K562 (cell line): Measurements from ENCODE around the gene MCU. TPM values are rescaled to one million over a fixed set of nuclear protein-coding genes. Genes with fewer than 3 reads are reported as not detected.

Experiments
- ATF6 ChIP-seq: sonication (generic); formaldehyde crosslinking; IDR thresholded peaks from 2 replicates; pipeline ENCODE4 v1.4.0; 2020; ENCODE audit warnings: mild to moderate bottlenecking, missing genetic modification reagents
- CC2D1A ChIP-seq: fragments of 450-650 bp; IDR thresholded peaks from 2 replicates; pipeline ENCODE4 v1.6.1; 2017; ENCODE audit warnings: mild to moderate bottlenecking
- DPF2 ChIP-seq: fragments of 450-650 bp; IDR thresholded peaks from 2 replicates; pipeline ENCODE4 v1.6.1; 2016
- E2F1 ChIP-seq: sonication (generic); formaldehyde crosslinking; IDR thresholded peaks from 2 replicates; pipeline ENCODE4 v1.8.1; 2023; ENCODE audit warnings: mild to moderate bottlenecking, missing genetic modification reagents, moderate library complexity
- EP400 ChIP-seq: fragments of 450-650 bp; IDR thresholded peaks from 2 replicates; pipeline ENCODE4 v1.6.1; 2017; ENCODE audit warnings: antibody characterized with exemption, mild to moderate bottlenecking, moderate library complexity
- FOXA1 ChIP-seq: fragments of 450-650 bp; IDR thresholded peaks from 2 replicates; pipeline ENCODE4 v1.6.1; 2016; ENCODE audit warnings: mild to moderate bottlenecking, borderline replicate concordance
- HCFC1 ChIP-seq: IDR thresholded peaks from 2 replicates; pipeline ENCODE4 v1.6.1; 2012; ENCODE audit warnings: low read depth, low read length, improper control_type of control experiment
- IFI16 ChIP-seq: fragments of 250-450 bp; sonication (Bioruptor Pico); IDR thresholded peaks from 2 replicates; pipeline ENCODE4 v2.1.2; 2022; ENCODE audit warnings: mild to moderate bottlenecking, inconsistent platforms
- ILK ChIP-seq: fragments of 450-650 bp; IDR thresholded peaks from 2 replicates; pipeline ENCODE4 v1.6.1; 2016; ENCODE audit warnings: missing genetic modification characterization, low read depth, mild to moderate bottlenecking, missing compliant biosample characterization, moderate library complexity, borderline replicate concordance
- KLF16 ChIP-seq: IDR thresholded peaks from 2 replicates; pipeline ENCODE4 v1.6.1; 2016; ENCODE audit warnings: antibody characterized with exemption
- LEF1 ChIP-seq: fragments of 450-650 bp; IDR thresholded peaks from 2 replicates; pipeline ENCODE4 v1.6.1; 2016; ENCODE audit warnings: mild to moderate bottlenecking
- MYC ChIP-seq, 2 experiments: fragments of 250-450 bp in 1 of 2; sonication (Bioruptor Pico) in 1 of 2; IDR thresholded peaks; 2 replicates each; pipeline versions ENCODE4 v1.5.1 to v1.6.1; 2012 to 2021; ENCODE audit warnings: low read depth in 2 of 2, borderline replicate concordance in 1 of 2, improper control_type of control experiment in 1 of 2, low read length in 1 of 2, mild to moderate bottlenecking in 1 of 2, moderate library complexity in 1 of 2
- NRF1 ChIP-seq, 2 experiments: fragments of 450-650 bp; IDR thresholded peaks in 1 of 2; conservative IDR thresholded peaks in 1 of 2; 2 replicates each; pipeline ENCODE4 v1.6.1; 2014; ENCODE audit warnings: mild to moderate bottlenecking in 2 of 2
- PBX2 ChIP-seq, 2 experiments: IDR thresholded peaks in 1 of 2; conservative IDR thresholded peaks in 1 of 2; 2 replicates each; pipeline ENCODE4 v1.6.1; 2016; ENCODE audit warnings: low read depth in 2 of 2, mild to moderate bottlenecking in 1 of 2, missing compliant biosample characterization in 1 of 2, missing genetic modification characterization in 1 of 2, moderate library complexity in 1 of 2
- RBM34 ChIP-seq: fragments of 200-400 bp; formaldehyde crosslinking; IDR thresholded peaks from 2 replicates; pipeline ENCODE4 v1.6.1; 2018; ENCODE audit warnings: low read length, borderline replicate concordance; ENCODE audit not compliant: insufficient read depth
- RHOXF2B ChIP-seq: fragments of 250-450 bp; sonication (Bioruptor Pico); conservative IDR thresholded peaks from 2 replicates; pipeline ENCODE4 v1.5.1; 2021
- SIN3B ChIP-seq: fragments of 450-650 bp; IDR thresholded peaks from 2 replicates; pipeline ENCODE4 v1.6.1; 2017; ENCODE audit warnings: low read depth, mild to moderate bottlenecking, moderate library complexity
- SLC30A9 ChIP-seq: fragments of 250-450 bp; sonication (Bioruptor Pico); IDR thresholded peaks from 2 replicates; pipeline ENCODE4 v1.8.0; 2022; ENCODE audit warnings: mild to moderate bottlenecking, moderate library complexity
- SMAD3 ChIP-seq: fragments of 450-650 bp; formaldehyde crosslinking; conservative IDR thresholded peaks from 2 replicates; pipeline ENCODE4 v1.4.0; 2020; ENCODE audit warnings: mild to moderate bottlenecking
- SREBF1 ChIP-seq: fragments of 150-350 bp; IDR thresholded peaks from 2 replicates; pipeline ENCODE4 v1.6.1; 2014; ENCODE audit warnings: antibody characterized with exemption, low read depth, low read length, borderline replicate concordance
- ZFPM2 ChIP-seq: fragments of 250-450 bp; sonication (Bioruptor Pico); IDR thresholded peaks from 2 replicates; pipeline ENCODE4 v1.5.1; 2022; ENCODE audit warnings: mild to moderate bottlenecking
- ZNF121 ChIP-seq: sonication (generic); formaldehyde crosslinking; conservative IDR thresholded peaks from 2 replicates; pipeline ENCODE4 v1.8.0; 2022; ENCODE audit warnings: missing genetic modification reagents
- ZNF133 ChIP-seq: fragments of 250-450 bp; sonication (Bioruptor Pico); IDR thresholded peaks from 2 replicates; pipeline ENCODE4 v1.4.0; 2020; ENCODE audit warnings: mild to moderate bottlenecking
- ZNF282 ChIP-seq: sonication (generic); formaldehyde crosslinking; IDR thresholded peaks from 2 replicates; pipeline ENCODE4 v1.8.1; 2023; ENCODE audit warnings: missing genetic modification reagents
- polyA plus RNA-seq, 8 experiments: library from polyadenylated mRNA; depleted of rRNA in 4 of 8; stranded (reverse) in 5 of 8; unstranded in 3 of 8; fragments of >200 nt; fragmentation: Nextera tagmentation in 2 of 8; fragmentation: Illumina TruSeq in 1 of 8; extraction: Ambion mirVana in 2 of 8; extraction: Trizol in 1 of 8; gene quantifications; 2 replicates each; pipeline versions ENCODE4 v1.2.1 to v1.2.3, GENCODE V29; 2011 to 2014; ENCODE audit warnings: inconsistent platforms in 1 of 8, missing spikeins in 1 of 8
- total RNA-seq, 7 experiments: library from RNA; depleted of rRNA in 6 of 7; stranded (reverse); fragments of >200 nt in 6 of 7; fragmentation: Illumina TruSeq in 2 of 7; extraction: Trizol in 2 of 7; gene quantifications; 2 replicates each; pipeline versions ENCODE4 v1.2.1 to v1.2.3, GENCODE V29; 2011 to 2021; ENCODE audit warnings: low replicate concordance in 1 of 7

The MCU gene
- total and polyA plus RNA-seq, 9 of the 15 experiments (the other 6 are each of a cell fraction or from before 2014, with no cell fraction given), result 8.2 to 88.8 (median 21.3) TPM

- peak; percentile 83 for TF ChIP-seq LEF1
- TF ChIP-seq RHOXF2B (CRISPR knock-in tag), result no peak
- no peak for TF ChIP-seq IFI16 (CRISPR knock-in tag)
- TF ChIP-seq ATF6, result no peak
- no peak for TF ChIP-seq HCFC1
- TF ChIP-seq EP400, result 0 out of 2 replicates have a peak, but pooled peaks have one; percentile 29
- TF ChIP-seq ZNF133 (CRISPR knock-in tag), result no peak
- TF ChIP-seq SREBF1, result no peak
- TF ChIP-seq KLF16, result 0 out of 2 replicates have a peak, but pooled peaks have one; percentile 47
- no peak for TF ChIP-seq ZNF121 (CRISPR knock-in tag)
- TF ChIP-seq RBM34, result no peak
- TF ChIP-seq DPF2, result peak; percentile 90
- no peak for TF ChIP-seq E2F1 (CRISPR knock-in tag)
- 0 out of 2 replicates have a peak, but pooled peaks have one; percentile 31 for TF ChIP-seq CC2D1A
- TF ChIP-seq ZNF282, result no peak
- no peak for TF ChIP-seq SMAD3 (CRISPR knock-in tag)
- no peak for TF ChIP-seq PBX2 (CRISPR knock-in tag; IDR thresholded peaks at IDR 0.05; ENCODE audit: low read depth)
- TF ChIP-seq PBX2 (tag; conservative IDR thresholded peaks at IDR 0.05; ENCODE audit: low read depth), result peak; percentile 97
- TF ChIP-seq ILK (tag), result no peak
- peak; percentile 82 for TF ChIP-seq FOXA1
- TF ChIP-seq SLC30A9 (CRISPR knock-in tag), result no peak
- no peak for TF ChIP-seq MYC (IDR thresholded peaks at IDR 0.05; ENCODE audit: low read depth, low read length)
- no peak for TF ChIP-seq MYC (CRISPR knock-in tag; IDR thresholded peaks at IDR 0.05; ENCODE audit: borderline replicate concordance, low read depth)
- TF ChIP-seq NRF1 (conservative IDR thresholded peaks at IDR 0.05 in 1 of 2, IDR thresholded peaks at IDR 0.05 in 1 of 2), result no peak
- 0 out of 2 replicates have a peak, but pooled peaks have one; percentile 53 for TF ChIP-seq ZFPM2 (CRISPR knock-in tag)
- TF ChIP-seq SIN3B, result no peak
Observed at GRCh38 chr10:72800000-72800740, 108.2 kb downstream of the MCU start (continued).
